Duodenal mucosa (tissue), 2 donors: Measurements from ENCODE around the gene NEU2.

Source experiments
- H3K27ac ChIP-seq: one replicate; pipeline ENCODE4 v1.7.0; 2013; ENCODE audit warnings: low read depth, low read length
- H3K27me3 ChIP-seq, 2 donors: one replicate each; pipeline ENCODE4 v1.7.0; 2013; ENCODE audit warnings: low read length in 2 of 2, control low read depth in 1 of 2; ENCODE audit not compliant: insufficient read depth in 2 of 2, control insufficient read depth in 1 of 2
- H3K36me3 ChIP-seq, 2 donors: one replicate each; pipeline ENCODE4 v1.7.0; 2013; ENCODE audit warnings: low read length in 2 of 2, control low read depth in 1 of 2; ENCODE audit not compliant: insufficient read depth in 2 of 2, control insufficient read depth in 1 of 2
- H3K4me1 ChIP-seq, 2 donors: one replicate each; pipeline ENCODE4 v1.7.0; 2013; ENCODE audit warnings: low read length in 2 of 2, control low read depth in 1 of 2; ENCODE audit not compliant: insufficient read depth in 2 of 2, control insufficient read depth in 1 of 2
- H3K4me3 ChIP-seq, 2 donors: one replicate each; pipeline ENCODE4 v1.7.0; 2013; ENCODE audit warnings: low read length in 2 of 2, low read depth in 1 of 2
- H3K9ac ChIP-seq, 2 donors: one replicate each; pipeline ENCODE4 v1.7.0; 2013; ENCODE audit warnings: low read length in 2 of 2, low read depth in 1 of 2
- H3K9me3 ChIP-seq, 2 donors: one replicate each; pipeline ENCODE4 v1.7.0; 2013; ENCODE audit warnings: low read length in 2 of 2, control low read depth in 1 of 2; ENCODE audit not compliant: control insufficient read depth in 1 of 2

NEU2 gene

DNA sequence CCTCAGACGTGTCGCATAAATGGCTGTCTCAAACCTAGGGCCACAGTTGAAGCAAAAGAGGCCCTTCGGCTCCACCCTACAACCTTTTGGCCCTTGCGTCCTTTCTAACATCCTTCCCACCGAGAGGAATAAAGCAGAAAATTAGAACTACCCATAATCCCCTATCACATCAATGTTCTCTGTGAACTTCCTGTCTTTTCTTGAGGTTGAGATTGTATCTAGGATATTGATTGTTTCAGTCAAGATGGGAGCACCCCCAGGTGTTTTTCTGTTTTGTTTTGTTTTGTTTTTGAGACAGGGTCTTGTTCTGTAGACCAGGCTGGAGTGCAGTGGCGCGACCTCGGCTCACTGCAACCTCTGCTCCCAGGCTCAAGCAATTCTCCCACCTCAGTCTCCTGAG, 51.3 kb downstream of the NEU2 start:
- Histone ChIP-seq H3K9me3 (no peaks in the 10 kb centered on the region), H3K4me3 (no peak overlapping the region), H3K9ac (peak overlapping the region; percentile 22 to 27), H3K36me3 (no peaks in the 10 kb centered on the region), H3K4me1 (peaks cover 43 to 54% of the 10 kb centered on the region in 2 donors), H3K27me3 (no peaks in the 10 kb centered on the region), H3K27ac (peak overlapping the region; percentile 55)

DNA sequence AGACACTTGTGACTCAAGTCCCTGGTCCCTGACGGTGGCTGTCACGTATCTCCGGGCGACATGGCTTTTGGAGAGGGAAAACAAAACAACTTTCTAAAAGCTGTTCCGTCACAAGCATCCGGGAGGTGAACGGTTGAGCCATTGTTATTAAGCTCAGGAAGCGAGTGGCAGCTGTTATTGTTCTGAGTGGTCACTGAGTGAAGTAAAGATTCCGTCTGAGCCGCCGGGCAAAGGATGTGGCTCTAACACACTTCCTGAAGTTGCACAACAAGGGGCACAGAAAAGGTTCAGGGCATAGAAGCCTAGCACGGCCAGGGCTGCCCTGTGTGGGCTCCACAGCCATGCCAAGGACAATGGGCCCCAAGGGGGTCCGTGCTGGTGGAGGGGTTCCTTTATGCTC, 52.0 kb downstream of the NEU2 start:
- Histone ChIP-seq H3K9ac (no peak overlapping the region), H3K27ac (peak overlapping the region; percentile 55), H3K36me3 (no peaks in the 10 kb centered on the region), H3K4me1 (peaks cover 43 to 47% of the 10 kb centered on the region in 2 donors), H3K9me3 (no peaks in the 10 kb centered on the region), H3K4me3 (peak overlapping the region in 1 of 2 donors; percentile 16), H3K27me3 (no peaks in the 10 kb centered on the region)
